ENCODE measurements around the gene BCAT1. TPM values are rescaled to one million over a fixed set of nuclear protein-coding genes. Genes with fewer than 3 reads are reported as not detected.

The BCAT1 gene
- total and polyA plus RNA-seq, 8 donors: 1.3 to 33.0 (median 7.4) TPM

GRCh38 chr12:24898185-24898584, 50.7 kb downstream of the BCAT1 start:
- WGBS, 5 donors: 68 to 82% (median 70%) methylated on average over 1 of the region's 1 CpG
- H3K27ac ChIP-seq: no peak overlapping the region

GRCh38 chr12:24896171-24896570, 52.7 kb downstream of the BCAT1 start:
- WGBS, 5 donors: 62 to 77% (median 68%) methylated on average over 6 of the region's 6 CpGs
- Histone ChIP-seq H3K27me3 (no peaks in the 10 kb centered on the region), H3K4me3 (no peak overlapping the region), H3K4me1 (no peaks in the 10 kb centered on the region), H3K36me3 (no peaks in the 10 kb centered on the region), H3K27ac (peak overlapping the region in 1 of 5 donors; percentile 14), H3K9me3 (no peaks in the 10 kb centered on the region)
- no peak for DNase-seq
- no peak for TF ChIP-seq EP300 (IDR thresholded peaks at IDR 0.05)
- no peak for TF ChIP-seq POLR2A (IDR thresholded peaks at IDR 0.05)
- no peak for TF ChIP-seq CTCF (IDR thresholded peaks at IDR 0.05)
- no peak for TF ChIP-seq POLR2AphosphoS5 (IDR thresholded peaks at IDR 0.05)
- intact Hi-C loops (cut with DNase I; ENCODE audit: low total_unique reads): no loop called here

More at GRCh38 chr12:24898185-24898584, 50.7 kb downstream of the BCAT1 start:
- H3K4me1 ChIP-seq: peaks cover 9 to 17% (median 15%) of the 10 kb centered on the region in 4 donors
- TF ChIP-seq CTCF (IDR thresholded peaks at IDR 0.05): no peak
- TF ChIP-seq EP300 (IDR thresholded peaks at IDR 0.05): no peak
- no peak for TF ChIP-seq POLR2AphosphoS5 (IDR thresholded peaks at IDR 0.05)
- TF ChIP-seq POLR2A (IDR thresholded peaks at IDR 0.05): no peak
- H3K27me3 ChIP-seq: peaks cover 0 to 16% (median 7%) of the 10 kb centered on the region in 3 donors
- H3K36me3 ChIP-seq: no peaks in the 10 kb centered on the region
- DNase-seq: no peak
- intact Hi-C loops (cut with DNase I; ENCODE audit: low total_unique reads): no loop called here
- H3K9me3 ChIP-seq: no peaks in the 10 kb centered on the region
- no peak overlapping the region for H3K4me3 ChIP-seq

GRCh38 chr12:24895612-24896011, 53.3 kb downstream of the BCAT1 start:
- H3K9me3 ChIP-seq: no peaks in the 10 kb centered on the region
- no peaks in the 10 kb centered on the region for H3K27me3 ChIP-seq
- WGBS, 5 donors: 29 to 53% (median 33%) methylated on average over 1 of the region's 1 CpG
- no peak for DNase-seq
- intact Hi-C loops (cut with DNase I; ENCODE audit: low total_unique reads): no loop called here
- no peaks in the 10 kb centered on the region for H3K36me3 ChIP-seq
- no peak overlapping the region for H3K27ac ChIP-seq
- TF ChIP-seq EP300 (IDR thresholded peaks at IDR 0.05) (no peak), CTCF (IDR thresholded peaks at IDR 0.05) (no peak), POLR2A (IDR thresholded peaks at IDR 0.05) (no peak), POLR2AphosphoS5 (IDR thresholded peaks at IDR 0.05) (no peak)
- no peaks in the 10 kb centered on the region for H3K4me1 ChIP-seq
- H3K4me3 ChIP-seq: no peak overlapping the region

GRCh38 chr12:24894879-24895278, 54.0 kb downstream of the BCAT1 start:
- no peaks in the 10 kb centered on the region for H3K36me3 ChIP-seq
- 35 to 52% (median 40%) methylated on average over 3 of the region's 3 CpGs for WGBS, 5 donors

More at GRCh38 chr12:24894879-24895278, 54.0 kb downstream of the BCAT1 start:
- peak in 1 of 2 donors; percentile 13 for DNase-seq
- H3K4me3 ChIP-seq: no peak overlapping the region
- H3K4me1 ChIP-seq: no peaks in the 10 kb centered on the region
- no peak for TF ChIP-seq POLR2AphosphoS5 (IDR thresholded peaks at IDR 0.05)
- TF ChIP-seq POLR2A (IDR thresholded peaks at IDR 0.05): no peak
- TF ChIP-seq EP300 (IDR thresholded peaks at IDR 0.05): no peak
- no peak for TF ChIP-seq CTCF (IDR thresholded peaks at IDR 0.05)
- no peaks in the 10 kb centered on the region for H3K27me3 ChIP-seq
- H3K27ac ChIP-seq: no peak overlapping the region
- intact Hi-C loops (cut with DNase I; ENCODE audit: low total_unique reads): no loop called here
- no peaks in the 10 kb centered on the region for H3K9me3 ChIP-seq
